Adrenal gland (tissue), 5 donors: Measurements from ENCODE around the gene TMEM184B.

Experiments
- CTCF ChIP-seq, 6 experiments: fragments of 450-650 bp in 4 of 6; fragments of 200-600 bp in 2 of 6; sonication (generic) in 1 of 6; IDR thresholded peaks; 1 replicate in 5 of 6; 2 replicates in 1 of 6; pipeline versions ENCODE4 v1.5.1 to v1.8.0; 2016 to 2021; ENCODE audit warnings: antibody characterized with exemption in 6 of 6, mild to moderate bottlenecking in 2 of 6, moderate library complexity in 1 of 6
- POLR2A ChIP-seq, 2 donors: fragments of 450-650 bp; IDR thresholded peaks; one replicate each; pipeline ENCODE4 v1.6.1; 2017; ENCODE audit warnings: antibody characterized with exemption in 2 of 2, mild to moderate bottlenecking in 2 of 2, moderate library complexity in 1 of 2
- donor health status: DM: no; HTN: no; CAD: no.

GRCh38 chr22:38315823-38316363 lies 43.1 kb upstream of the TMEM184B start:
- TF ChIP-seq CTCF (IDR thresholded peaks at IDR 0.05) (no peak), POLR2A (IDR thresholded peaks at IDR 0.05) (no peak)
